Measurements from ENCODE around the gene PDZD2. TPM values are rescaled to one million over a fixed set of nuclear protein-coding genes. Genes with fewer than 3 reads are reported as not detected.

The PDZD2 gene
- total and polyA plus RNA-seq, 2 experiments from 2014 or later: 8.3 to 16.9 TPM

DNA sequence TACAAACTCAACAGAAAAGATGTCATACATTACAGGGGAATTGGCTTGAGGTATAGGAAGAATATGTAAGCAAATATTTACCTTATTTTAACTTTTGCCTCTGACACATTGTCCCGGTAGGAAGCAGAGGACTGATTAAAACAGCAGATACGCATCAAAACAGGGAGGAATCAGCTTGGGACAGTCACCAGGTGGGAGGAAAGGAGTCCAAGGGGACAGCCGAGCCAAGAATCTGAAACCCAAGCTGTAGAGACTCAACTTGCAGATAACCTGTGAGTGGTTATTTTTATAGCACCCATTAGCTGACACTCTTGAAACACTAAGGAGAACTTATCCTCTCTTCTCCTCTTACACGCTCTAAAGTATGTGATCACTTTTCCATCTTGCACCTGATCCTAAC, 22.3 kb downstream of the PDZD2 start:
- H3K36me3 ChIP-seq (ENCODE audit: insufficient read depth): no peaks in the 10 kb centered on the region
- H3K27ac ChIP-seq (ENCODE audit: low read depth): no peak overlapping the region
- H4K20me1 ChIP-seq (replicated peaks; ENCODE audit: insufficient read depth): no peaks in the 10 kb centered on the region
- Mint-ChIP-seq H3K27ac (no peak overlapping the region), H3K36me3 (ENCODE audit: low read depth) (peaks cover 3% of the 10 kb centered on the region; the same call in 1 of the 3 replicates), H3K27me3 (ENCODE audit: insufficient read depth, low read depth, poor library complexity) (peaks cover 6% of the 10 kb centered on the region), H3K4me1 (peaks cover 15% of the 10 kb centered on the region), H3K4me3 (no peak overlapping the region), H3K9me3 (no peaks in the 10 kb centered on the region)
- no peak overlapping the region for H3K4me3 ChIP-seq
- H2AFZ ChIP-seq: no peak overlapping the region
- no peak for TF ChIP-seq POLR2AphosphoS5 (IDR thresholded peaks at IDR 0.05; ENCODE audit: low read depth)
- no peak for TF ChIP-seq EZH2 (IDR thresholded peaks at IDR 0.05; ENCODE audit: low read depth, unreplicated experiment)
- no peak for TF ChIP-seq ZNF114 (CRISPR knock-in tag; IDR thresholded peaks at IDR 0.05)
- TF ChIP-seq REST (IDR thresholded peaks at IDR 0.05; ENCODE audit: unreplicated experiment): no peak
- no peak for TF ChIP-seq EZH2phosphoT487 (IDR thresholded peaks at IDR 0.05; ENCODE audit: unreplicated experiment)
- no peak for TF ChIP-seq ZNF462 (CRISPR knock-in tag; IDR thresholded peaks at IDR 0.05)
- TF ChIP-seq CREB1 (CRISPR knock-in tag; IDR thresholded peaks at IDR 0.05; ENCODE audit: low read depth): no peak
- no peak for TF ChIP-seq STAT1 (IDR thresholded peaks at IDR 0.05; ENCODE audit: unreplicated experiment)
- no peak for TF ChIP-seq JUNB (IDR thresholded peaks at IDR 0.05; ENCODE audit: unreplicated experiment)
- TF ChIP-seq NANOG (IDR thresholded peaks at IDR 0.05; ENCODE audit: borderline replicate concordance): no peak
- no peak for TF ChIP-seq ZNF331 (CRISPR knock-in tag; IDR thresholded peaks at IDR 0.05; ENCODE audit: low read depth)
- TF ChIP-seq, protein P1, sequence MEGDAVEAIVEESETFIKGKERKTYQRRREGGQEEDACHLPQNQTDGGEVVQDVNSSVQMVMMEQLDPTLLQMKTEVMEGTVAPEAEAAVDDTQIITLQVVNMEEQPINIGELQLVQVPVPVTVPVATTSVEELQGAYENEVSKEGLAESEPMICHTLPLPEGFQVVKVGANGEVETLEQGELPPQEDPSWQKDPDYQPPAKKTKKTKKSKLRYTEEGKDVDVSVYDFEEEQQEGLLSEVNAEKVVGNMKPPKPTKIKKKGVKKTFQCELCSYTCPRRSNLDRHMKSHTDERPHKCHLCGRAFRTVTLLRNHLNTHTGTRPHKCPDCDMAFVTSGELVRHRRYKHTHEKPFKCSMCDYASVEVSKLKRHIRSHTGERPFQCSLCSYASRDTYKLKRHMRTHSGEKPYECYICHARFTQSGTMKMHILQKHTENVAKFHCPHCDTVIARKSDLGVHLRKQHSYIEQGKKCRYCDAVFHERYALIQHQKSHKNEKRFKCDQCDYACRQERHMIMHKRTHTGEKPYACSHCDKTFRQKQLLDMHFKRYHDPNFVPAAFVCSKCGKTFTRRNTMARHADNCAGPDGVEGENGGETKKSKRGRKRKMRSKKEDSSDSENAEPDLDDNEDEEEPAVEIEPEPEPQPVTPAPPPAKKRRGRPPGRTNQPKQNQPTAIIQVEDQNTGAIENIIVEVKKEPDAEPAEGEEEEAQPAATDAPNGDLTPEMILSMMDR (conservative IDR thresholded peaks at IDR 0.05; ENCODE audit: low read depth in 2 of 2): no peak
- no peak for TF ChIP-seq ETS1 (IDR thresholded peaks at IDR 0.05)
- H3K9me2 ChIP-seq (ENCODE audit: insufficient read depth): no peaks in the 10 kb centered on the region; the same call in 1 of the 2 replicates
- no peak overlapping the region for H3K4me2 ChIP-seq
- ATAC-seq: no peak
- no peaks in the 10 kb centered on the region for H3K27me3 ChIP-seq (ENCODE audit: insufficient read depth)
- no peak for DNase-seq (ENCODE audit: low spot score)
- no peaks in the 10 kb centered on the region for H3F3A ChIP-seq (replicated peaks; ENCODE audit: low read depth)
- H3K4me1 ChIP-seq (ENCODE audit: insufficient read depth): peaks cover 7% of the 10 kb centered on the region
- no peaks in the 10 kb centered on the region for H3K79me2 ChIP-seq (replicated peaks; ENCODE audit: insufficient read depth)

Measured in GM23338 (cell line).